ENCODE measurements around the gene AHDC1.

Gene AHDC1

DNA sequence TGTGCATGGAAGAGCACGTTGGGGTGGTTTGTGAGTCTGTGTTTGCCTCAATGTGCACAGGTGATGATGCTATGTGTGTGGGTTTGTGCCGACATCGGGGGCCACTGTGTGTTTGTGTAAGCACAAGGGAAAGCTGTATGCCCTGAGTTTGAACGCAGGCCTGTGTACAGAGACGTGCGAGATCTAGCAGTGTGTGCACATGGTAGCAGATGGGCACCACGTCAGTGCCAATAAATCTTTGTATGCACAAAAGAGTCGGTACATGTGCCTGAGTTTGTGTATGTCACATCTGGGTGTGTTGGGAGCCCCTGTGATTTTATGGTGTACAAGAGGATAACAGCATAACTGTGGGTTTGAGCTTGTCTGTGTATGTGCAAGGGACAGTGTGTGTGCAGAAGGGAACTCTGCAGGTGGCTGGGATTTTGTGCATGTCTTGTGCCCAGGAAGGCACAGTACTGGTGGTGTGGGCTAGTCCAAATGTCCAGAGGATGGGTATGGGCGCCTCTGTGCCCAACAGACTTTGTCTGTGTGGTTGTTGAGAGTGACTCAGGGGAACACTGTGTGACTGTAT lies 82.0 kb downstream of the AHDC1 start:
- no peak for TF ChIP-seq RARB (CRISPR knock-in tag; IDR thresholded peaks at IDR 0.05)
- no peak for TF ChIP-seq ZC3H10 (CRISPR knock-in tag; IDR thresholded peaks at IDR 0.05)
- no peak for TF ChIP-seq ISL1 (CRISPR knock-in tag; IDR thresholded peaks at IDR 0.05)
- TF ChIP-seq PPARA (CRISPR knock-in tag; IDR thresholded peaks at IDR 0.05; ENCODE audit: borderline replicate concordance) = no peak
- TF ChIP-seq TOX (CRISPR knock-in tag; IDR thresholded peaks at IDR 0.05; ENCODE audit: borderline replicate concordance) = no peak
- no peak for TF ChIP-seq TCF4 (CRISPR knock-in tag; IDR thresholded peaks at IDR 0.05; ENCODE audit: borderline replicate concordance)
- TF ChIP-seq, protein P1, sequence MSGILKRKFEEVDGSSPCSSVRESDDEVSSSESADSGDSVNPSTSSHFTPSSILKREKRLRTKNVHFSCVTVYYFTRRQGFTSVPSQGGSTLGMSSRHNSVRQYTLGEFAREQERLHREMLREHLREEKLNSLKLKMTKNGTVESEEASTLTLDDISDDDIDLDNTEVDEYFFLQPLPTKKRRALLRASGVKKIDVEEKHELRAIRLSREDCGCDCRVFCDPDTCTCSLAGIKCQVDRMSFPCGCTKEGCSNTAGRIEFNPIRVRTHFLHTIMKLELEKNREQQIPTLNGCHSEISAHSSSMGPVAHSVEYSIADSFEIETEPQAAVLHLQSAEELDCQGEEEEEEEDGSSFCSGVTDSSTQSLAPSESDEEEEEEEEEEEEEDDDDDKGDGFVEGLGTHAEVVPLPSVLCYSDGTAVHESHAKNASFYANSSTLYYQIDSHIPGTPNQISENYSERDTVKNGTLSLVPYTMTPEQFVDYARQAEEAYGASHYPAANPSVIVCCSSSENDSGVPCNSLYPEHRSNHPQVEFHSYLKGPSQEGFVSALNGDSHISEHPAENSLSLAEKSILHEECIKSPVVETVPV (CRISPR knock-in tag; IDR thresholded peaks at IDR 0.05) = no peak
- no peak for TF ChIP-seq ZNF70 (CRISPR knock-in tag; IDR thresholded peaks at IDR 0.05)
- TF ChIP-seq, protein P2, sequence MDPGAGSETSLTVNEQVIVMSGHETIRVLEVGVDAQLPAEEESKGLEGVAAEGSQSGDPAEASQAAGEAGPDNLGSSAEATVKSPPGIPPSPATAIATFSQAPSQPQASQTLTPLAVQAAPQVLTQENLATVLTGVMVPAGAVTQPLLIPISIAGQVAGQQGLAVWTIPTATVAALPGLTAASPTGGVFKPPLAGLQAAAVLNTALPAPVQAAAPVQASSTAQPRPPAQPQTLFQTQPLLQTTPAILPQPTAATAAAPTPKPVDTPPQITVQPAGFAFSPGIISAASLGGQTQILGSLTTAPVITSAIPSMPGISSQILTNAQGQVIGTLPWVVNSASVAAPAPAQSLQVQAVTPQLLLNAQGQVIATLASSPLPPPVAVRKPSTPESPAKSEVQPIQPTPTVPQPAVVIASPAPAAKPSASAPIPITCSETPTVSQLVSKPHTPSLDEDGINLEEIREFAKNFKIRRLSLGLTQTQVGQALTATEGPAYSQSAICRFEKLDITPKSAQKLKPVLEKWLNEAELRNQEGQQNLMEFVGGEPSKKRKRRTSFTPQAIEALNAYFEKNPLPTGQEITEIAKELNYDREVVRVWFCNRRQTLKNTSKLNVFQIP (CRISPR knock-in tag; IDR thresholded peaks at IDR 0.05; ENCODE audit: borderline replicate concordance, low read depth) = no peak
- TF ChIP-seq, protein P3, sequence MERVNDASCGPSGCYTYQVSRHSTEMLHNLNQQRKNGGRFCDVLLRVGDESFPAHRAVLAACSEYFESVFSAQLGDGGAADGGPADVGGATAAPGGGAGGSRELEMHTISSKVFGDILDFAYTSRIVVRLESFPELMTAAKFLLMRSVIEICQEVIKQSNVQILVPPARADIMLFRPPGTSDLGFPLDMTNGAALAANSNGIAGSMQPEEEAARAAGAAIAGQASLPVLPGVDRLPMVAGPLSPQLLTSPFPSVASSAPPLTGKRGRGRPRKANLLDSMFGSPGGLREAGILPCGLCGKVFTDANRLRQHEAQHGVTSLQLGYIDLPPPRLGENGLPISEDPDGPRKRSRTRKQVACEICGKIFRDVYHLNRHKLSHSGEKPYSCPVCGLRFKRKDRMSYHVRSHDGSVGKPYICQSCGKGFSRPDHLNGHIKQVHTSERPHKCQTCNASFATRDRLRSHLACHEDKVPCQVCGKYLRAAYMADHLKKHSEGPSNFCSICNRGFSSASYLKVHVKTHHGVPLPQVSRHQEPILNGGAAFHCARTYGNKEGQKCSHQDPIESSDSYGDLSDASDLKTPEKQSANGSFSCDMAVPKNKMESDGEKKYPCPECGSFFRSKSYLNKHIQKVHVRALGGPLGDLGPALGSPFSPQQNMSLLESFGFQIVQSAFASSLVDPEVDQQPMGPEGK (CRISPR knock-in tag; IDR thresholded peaks at IDR 0.05; ENCODE audit: borderline replicate concordance) = no peak
- TF ChIP-seq ZNF8 (CRISPR knock-in tag; IDR thresholded peaks at IDR 0.05) = no peak
- TF ChIP-seq BACH2 (CRISPR knock-in tag; IDR thresholded peaks at IDR 0.05; ENCODE audit: borderline replicate concordance) = no peak
- TF ChIP-seq, protein P4, sequence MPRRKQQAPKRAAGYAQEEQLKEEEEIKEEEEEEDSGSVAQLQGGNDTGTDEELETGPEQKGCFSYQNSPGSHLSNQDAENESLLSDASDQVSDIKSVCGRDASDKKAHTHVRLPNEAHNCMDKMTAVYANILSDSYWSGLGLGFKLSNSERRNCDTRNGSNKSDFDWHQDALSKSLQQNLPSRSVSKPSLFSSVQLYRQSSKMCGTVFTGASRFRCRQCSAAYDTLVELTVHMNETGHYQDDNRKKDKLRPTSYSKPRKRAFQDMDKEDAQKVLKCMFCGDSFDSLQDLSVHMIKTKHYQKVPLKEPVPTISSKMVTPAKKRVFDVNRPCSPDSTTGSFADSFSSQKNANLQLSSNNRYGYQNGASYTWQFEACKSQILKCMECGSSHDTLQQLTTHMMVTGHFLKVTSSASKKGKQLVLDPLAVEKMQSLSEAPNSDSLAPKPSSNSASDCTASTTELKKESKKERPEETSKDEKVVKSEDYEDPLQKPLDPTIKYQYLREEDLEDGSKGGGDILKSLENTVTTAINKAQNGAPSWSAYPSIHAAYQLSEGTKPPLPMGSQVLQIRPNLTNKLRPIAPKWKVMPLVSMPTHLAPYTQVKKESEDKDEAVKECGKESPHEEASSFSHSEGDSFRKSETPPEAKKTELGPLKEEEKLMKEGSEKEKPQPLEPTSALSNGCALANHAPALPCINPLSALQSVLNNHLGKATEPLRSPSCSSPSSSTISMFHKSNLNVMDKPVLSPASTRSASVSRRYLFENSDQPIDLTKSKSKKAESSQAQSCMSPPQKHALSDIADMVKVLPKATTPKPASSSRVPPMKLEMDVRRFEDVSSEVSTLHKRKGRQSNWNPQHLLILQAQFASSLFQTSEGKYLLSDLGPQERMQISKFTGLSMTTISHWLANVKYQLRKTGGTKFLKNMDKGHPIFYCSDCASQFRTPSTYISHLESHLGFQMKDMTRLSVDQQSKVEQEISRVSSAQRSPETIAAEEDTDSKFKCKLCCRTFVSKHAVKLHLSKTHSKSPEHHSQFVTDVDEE (CRISPR knock-in tag; IDR thresholded peaks at IDR 0.05) = no peak
- no peak for TF ChIP-seq CSDC2 (CRISPR knock-in tag; IDR thresholded peaks at IDR 0.05)
- TF ChIP-seq, protein P5, sequence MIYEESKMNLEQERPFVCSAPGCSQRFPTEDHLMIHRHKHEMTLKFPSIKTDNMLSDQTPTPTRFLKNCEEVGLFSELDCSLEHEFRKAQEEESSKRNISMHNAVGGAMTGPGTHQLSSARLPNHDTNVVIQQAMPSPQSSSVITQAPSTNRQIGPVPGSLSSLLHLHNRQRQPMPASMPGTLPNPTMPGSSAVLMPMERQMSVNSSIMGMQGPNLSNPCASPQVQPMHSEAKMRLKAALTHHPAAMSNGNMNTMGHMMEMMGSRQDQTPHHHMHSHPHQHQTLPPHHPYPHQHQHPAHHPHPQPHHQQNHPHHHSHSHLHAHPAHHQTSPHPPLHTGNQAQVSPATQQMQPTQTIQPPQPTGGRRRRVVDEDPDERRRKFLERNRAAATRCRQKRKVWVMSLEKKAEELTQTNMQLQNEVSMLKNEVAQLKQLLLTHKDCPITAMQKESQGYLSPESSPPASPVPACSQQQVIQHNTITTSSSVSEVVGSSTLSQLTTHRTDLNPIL (CRISPR knock-in tag; IDR thresholded peaks at IDR 0.05; ENCODE audit: low read depth) = no peak
- no peak for TF ChIP-seq ZFP30 (CRISPR knock-in tag; IDR thresholded peaks at IDR 0.05)
- TF ChIP-seq SNAI2 (CRISPR knock-in tag; IDR thresholded peaks at IDR 0.05) = no peak
- no peak for TF ChIP-seq ZNF565 (CRISPR knock-in tag; conservative IDR thresholded peaks at IDR 0.05; ENCODE audit: low read depth)
- no peak for ATAC-seq

DNA sequence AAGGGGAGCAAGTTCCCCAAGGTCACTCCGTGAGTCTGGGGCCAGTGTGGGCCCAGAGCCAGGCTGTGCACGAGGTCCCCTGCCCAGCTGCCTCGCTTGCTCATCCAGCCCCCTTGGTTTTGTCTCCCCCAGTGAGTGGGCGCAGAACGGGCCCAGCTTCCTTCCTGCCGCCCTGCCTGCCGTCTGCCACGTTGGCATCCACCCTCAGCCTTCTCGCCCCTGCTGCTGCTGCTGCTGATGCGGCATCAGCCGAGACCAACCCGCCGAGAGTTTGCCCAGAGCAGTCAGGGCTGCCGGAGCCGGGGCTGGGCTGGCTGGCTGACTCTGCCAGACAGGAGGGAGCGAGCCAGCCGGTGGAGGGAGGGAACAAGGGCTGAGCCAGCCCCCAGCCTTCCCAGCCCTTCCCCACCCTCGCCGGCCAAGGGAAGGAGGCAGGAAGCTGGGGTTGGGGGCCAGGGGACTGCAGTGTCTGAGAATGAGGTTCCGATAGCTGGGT lies 82.6 kb downstream of the AHDC1 start:
- TF ChIP-seq, protein P2 (CRISPR knock-in tag; IDR thresholded peaks at IDR 0.05; ENCODE audit: borderline replicate concordance, low read depth) = no peak
- TF ChIP-seq, protein P4 (CRISPR knock-in tag; IDR thresholded peaks at IDR 0.05) = no peak
- TF ChIP-seq BACH2 (CRISPR knock-in tag; IDR thresholded peaks at IDR 0.05; ENCODE audit: borderline replicate concordance) = no peak
- TF ChIP-seq OSR1 (CRISPR knock-in tag; IDR thresholded peaks at IDR 0.05) = no peak
- no peak for TF ChIP-seq TCF4 (CRISPR knock-in tag; IDR thresholded peaks at IDR 0.05; ENCODE audit: borderline replicate concordance)
- TF ChIP-seq, protein P5 (CRISPR knock-in tag; IDR thresholded peaks at IDR 0.05; ENCODE audit: low read depth) = no peak
- ATAC-seq = no peak

Data from SK-N-SH treated with all-trans-retinoic acid at 6 μM for 48 hours (cell line).